HL-60/S4 treated with retinoic acid at 250 ng/mL for 4 days and 3 days (cell line): ENCODE results near the gene SLC26A1.
"Not testable (repeated sequence)": the region's sequence is repeated elsewhere in the genome, so short reads cannot be mapped to it uniquely, and the experiment has no call there.

Experiments used
- in situ Hi-C: fragments of 300-500 bp; cut with MboI; formaldehyde crosslinking; loops from 2 replicates; pipeline ENCODE4 v1.7.0; 2022; ENCODE audit warnings: low sequenced_read_pairs

SLC26A1 gene

DNA sequence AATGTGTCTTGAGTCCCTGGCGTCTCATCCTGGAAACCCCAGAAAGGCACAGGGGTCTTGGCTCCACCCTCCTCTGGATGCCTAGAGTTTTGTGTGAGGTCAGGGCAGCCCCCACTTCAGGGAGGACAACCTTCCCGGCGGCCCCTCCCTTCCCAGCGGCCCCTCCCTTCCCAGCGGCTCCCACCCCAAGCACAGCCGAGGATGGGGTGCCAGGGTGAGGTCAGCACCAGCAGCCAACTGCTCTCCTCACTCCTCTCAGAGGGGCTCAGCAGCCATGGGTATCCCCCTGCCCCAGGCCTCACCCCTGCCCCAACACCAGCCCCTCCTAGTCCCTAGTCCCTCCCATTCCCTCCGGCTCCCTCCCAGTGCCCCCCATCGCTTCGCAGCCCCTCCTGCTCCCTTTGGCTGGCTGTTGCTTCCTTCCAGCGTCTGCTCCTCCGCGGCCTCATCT is 37.2 kb downstream of the SLC26A1 start:
- in situ Hi-C loops, result no loop called here

- in situ Hi-C loops, result no loop called here
Measured at GRCh38 chr4:955161-955921, 37.9 kb downstream of the SLC26A1 start.

GRCh38 chr4:954211-955020 is 38.8 kb downstream of the SLC26A1 start:
- in situ Hi-C loops, result no loop called here

DNA sequence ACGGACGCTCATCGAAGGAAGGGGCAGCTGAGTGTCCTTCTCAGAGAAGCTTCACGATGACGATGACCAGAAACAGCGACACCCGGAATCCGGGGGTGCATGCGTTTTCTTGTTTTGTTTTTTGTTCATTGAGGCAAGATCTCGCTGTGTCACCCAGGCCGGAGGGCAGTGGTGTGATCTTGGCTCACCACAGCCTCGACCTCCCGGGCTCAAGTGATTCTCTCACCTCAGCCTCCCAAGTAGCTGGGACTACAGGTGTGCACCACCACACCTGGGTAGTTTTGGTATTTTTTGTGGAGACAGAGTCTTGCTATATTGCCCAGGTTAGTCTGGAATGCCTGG is 39.7 kb downstream of the SLC26A1 start:
- in situ Hi-C loops, result no loop called here

- in situ Hi-C loops, result no loop called here
Measured at GRCh38 chr4:952881-953573, 40.2 kb downstream of the SLC26A1 start.

DNA sequence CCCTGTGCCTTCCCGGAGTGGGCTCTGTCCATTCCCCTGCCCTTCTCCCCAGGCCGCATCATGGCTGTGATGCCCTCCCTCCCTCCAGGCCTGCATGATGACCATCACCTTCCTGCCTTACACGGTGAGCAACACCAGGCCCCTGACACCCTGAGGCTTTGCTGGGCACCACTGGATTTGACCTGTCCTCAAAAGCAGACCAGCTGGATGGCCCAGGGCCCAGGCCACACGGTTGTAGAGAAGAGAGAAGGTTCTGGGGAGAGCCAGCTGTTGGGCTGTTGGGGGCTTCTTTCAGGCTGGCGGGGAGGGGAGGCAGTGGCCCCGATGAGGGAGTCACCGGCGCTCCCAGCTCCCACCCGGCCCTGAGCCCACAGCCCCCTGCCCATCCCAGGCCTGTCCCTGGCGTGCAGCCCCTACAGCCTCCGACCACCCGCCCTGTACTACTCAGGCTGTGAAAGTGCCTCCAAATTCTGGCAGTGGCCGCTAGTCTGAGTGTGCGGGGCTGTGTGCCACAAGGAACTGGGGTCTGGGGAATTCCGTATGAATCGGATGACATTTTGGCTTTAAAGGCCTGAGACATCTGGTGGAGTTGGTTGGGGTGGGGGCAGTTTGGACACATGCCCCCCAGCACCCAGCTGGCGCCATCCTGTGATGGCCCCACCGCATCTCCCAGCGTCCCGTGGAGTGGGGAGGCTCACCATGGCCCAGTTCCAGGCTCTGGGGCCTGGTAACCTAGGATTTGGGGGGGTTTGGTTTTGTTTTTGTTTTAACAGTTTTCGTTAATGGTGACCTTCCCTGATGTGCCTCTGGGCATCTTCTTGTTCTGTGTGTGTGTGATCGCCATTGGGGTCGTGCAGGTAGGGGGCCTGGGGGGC is 41.4 kb downstream of the SLC26A1 start:
- in situ Hi-C loops, result no loop called here

GRCh38 chr4:951186-951585 is 42.0 kb downstream of the SLC26A1 start:
- in situ Hi-C loops, result no loop called here

DNA sequence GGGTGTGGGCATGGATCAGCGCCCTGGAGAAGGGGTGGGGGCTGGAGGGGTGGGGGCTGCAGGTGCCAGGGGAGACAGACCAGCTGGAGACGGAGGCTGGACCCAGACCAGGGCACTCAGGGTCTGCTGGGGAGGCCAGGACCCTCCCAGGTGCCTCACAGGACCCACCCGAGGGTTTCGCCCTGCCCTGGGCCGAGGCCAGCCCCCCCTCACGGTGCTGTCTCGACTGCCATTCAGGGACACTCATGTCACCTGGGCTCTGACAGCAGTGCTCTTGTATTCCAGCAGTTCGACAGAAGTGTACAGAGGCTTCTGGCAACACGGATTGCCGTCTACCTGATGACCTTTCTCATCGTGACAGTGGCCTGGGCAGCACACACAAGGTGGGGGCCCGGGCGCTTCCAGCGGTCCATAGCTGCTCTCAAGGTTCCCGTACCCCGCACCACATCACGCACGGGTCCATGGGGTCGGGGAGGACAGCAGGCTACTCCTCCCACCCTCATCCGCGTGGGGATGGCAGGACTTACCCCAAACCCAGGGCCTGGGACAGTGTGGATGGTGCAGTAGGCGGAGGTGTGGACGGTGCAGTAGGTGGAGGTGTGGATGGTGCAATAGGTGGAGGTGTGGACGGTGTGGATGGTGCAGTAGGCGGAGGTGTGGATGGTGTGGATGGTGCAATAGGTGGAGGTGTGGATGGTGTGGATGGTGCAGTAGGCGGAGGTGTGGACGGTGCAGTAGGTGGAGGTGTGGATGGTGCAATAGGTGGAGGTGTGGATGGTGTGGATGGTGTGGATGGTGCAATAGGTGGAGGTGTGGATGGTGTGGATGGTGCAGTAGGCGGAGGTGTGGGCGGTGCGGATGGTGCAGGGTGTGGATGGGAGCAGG is 42.8 kb downstream of the SLC26A1 start:
- in situ Hi-C loops, result no loop called here

DNA sequence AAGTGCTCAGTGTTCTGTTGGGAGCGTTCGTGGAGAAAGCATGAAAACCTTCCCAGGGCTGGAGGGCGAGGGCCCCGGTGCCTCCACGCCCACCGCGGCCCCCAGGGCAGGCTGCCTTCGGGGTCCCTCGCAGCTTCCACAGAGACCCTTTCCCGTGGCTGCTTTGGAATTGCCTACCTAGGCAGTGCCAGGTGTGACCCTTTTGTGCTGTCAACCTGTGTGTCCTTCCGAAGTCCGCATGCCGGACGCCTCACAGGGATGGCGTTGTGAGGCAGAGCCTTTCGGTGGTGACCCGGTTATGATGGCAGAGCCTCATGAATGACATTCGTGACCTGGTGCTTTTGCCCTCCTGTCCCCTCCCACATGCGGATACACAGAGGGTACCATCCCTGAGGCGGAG is 43.5 kb downstream of the SLC26A1 start:
- in situ Hi-C loops, result no loop called here

DNA sequence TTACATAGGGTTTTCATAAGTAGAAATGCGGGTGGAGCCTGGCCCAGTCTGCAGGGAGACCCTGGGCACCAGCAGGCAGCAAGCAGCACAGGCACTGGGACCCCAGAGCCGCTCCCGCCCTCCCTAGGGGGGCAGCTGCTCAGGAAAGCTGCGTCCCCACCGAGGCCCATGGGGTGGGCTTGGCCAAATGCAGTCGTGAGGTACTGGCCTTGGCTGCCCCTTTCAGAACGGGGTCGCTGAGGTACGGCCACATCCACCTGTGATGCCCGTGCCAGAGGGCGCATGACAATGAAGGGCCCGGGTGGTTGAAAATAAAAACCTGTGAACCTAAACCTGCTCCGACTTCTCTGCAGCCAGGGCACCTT is 44.3 kb downstream of the SLC26A1 start:
- in situ Hi-C loops, result no loop called here

GRCh38 chr4:948101-948935 is 44.9 kb downstream of the SLC26A1 start:
- in situ Hi-C loops, result no loop called here

- in situ Hi-C loops, result no loop called here
Measured at GRCh38 chr4:947491-947971, 45.7 kb downstream of the SLC26A1 start.

GRCh38 chr4:946517-947471 is 46.4 kb downstream of the SLC26A1 start:
- in situ Hi-C loops, result no loop called here

GRCh38 chr4:946103-946450 is 47.1 kb downstream of the SLC26A1 start:
- in situ Hi-C loops, result no loop called here

DNA sequence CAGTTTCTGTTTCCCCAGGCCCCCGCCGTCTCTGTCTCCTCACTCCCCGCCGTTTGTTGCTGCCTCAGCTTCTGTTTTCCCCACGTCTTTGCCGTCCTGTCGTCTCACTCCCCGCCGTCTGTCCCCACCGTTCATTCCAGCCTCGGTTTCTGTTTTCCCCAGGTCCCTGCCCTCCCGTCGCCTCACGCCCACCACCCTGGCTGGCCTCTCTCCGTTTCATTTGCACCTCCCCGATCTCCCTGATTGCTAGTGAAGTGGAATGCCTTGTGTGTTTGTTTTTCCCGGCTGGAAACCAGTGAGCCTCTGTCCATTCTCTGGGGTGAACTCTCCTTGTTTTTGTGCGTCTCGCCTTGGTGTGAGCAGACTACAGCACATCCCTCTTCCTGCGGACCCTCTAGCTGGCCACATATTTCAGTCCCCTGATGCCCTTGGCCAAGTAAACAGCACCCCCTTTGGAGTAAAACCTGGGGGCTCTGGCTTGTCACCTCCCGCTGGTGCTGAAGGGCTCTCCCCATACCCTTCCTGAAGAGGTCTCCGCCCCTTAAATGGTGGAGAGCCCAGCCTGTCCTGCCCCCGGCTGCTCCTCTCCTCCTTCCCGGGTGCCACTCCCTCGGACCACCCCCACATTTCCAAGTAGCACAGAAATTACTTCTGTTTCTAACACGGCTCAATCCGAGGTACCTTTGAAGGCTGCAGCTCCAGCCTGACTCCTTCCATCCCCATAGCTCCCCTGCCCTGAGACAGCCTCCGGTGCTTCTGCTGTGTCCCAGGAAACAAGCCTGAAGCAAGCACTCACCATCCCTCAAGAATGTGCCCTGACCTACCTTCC is 47.7 kb downstream of the SLC26A1 start:
- in situ Hi-C loops, result no loop called here

DNA sequence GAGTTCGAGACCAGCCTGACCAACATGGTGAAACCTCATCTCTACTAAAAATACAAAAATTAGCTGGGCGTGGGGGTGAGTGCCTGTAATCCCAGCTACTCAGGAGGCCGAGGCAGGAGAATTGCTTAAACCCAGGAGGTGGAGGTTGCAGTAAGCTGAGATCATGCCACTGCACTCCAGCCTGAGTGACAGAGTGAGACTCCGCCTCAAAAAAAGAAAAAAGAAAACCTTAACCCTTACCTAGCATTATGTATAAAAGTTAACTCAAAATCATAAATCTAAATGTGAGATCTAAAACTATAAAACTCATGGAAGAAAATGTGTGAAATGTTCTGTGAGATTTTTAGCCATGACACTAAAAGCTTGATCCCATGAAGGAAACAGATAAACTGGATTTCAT is 53.7 kb downstream of the SLC26A1 start:
- in situ Hi-C loops, result not testable (repeated sequence)
